ENCODE measurements around the gene RXRG.

The RXRG gene

DNA sequence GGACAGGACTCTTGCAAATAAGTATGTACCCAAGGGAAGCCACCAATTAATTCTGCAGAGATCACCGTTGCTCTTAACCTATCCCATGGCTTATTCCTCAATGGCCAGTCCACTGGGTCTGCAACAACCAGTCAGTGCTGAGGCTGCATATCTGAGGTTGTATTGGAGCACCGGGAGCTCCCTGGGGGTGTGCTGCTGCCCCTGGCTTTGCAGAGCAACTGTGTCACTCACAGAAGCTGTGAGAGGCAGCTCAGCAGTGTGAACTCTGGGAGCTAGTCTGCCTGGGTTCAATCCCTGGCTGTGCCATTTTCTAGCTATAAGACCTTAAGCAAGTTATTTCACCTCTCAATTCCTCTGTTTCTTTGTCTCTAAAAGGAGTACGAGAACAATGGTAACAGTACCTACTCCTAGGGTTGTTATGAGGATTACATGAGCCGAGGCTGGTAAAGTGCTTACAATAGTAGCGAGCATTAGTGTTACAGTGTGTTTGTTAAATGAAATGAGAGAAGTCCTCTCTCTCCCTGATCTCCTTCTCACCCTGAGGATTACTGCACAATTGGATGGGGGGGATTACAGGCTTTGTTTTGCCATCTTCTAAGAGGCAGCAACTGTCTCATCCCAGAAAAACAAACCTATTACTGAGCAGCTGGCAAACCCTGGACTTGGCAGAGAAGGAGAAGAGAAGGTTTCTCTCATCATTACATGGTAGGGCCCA lies 3.6 kb downstream of the RXRG start:
- in situ Hi-C loops (cut with HindIII; ENCODE audit: low pct_ligation_motif_present, low sequenced_read_pairs) = no loop called here
- TF ChIP-seq CTCF (IDR thresholded peaks at IDR 0.05; ENCODE audit: low read depth, low read length, missing control alignments) = no peak
- H3K27me3 ChIP-seq (replicated peaks) = peaks cover 30% of the 10 kb centered on the region
- H3K4me3 ChIP-seq (ENCODE audit: low read depth, low read length) = no peak overlapping the region
- no peak overlapping the region for H3K27ac ChIP-seq
- no peak for DNase-seq
- no peaks in the 10 kb centered on the region for H3K36me3 ChIP-seq (replicated peaks)

DNA sequence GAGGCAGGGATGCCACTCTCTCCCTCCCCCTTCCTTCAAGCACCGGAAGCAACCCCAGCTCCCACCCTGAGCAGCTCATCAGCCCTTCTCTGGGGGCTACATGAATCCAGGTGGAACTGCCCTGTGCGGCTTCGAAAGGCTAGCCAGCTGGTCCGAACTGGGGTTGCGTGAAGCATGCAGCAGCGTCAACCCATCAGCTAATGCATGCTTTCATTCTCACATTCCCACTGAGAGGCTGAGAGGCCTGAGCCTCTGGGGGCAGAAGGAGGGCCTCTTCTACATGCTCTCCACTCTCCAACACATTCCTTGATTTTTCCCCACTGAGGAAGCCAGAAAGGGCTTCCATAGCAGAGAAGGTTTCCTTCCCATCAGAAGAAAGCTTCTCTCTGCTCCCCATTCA lies 5.6 kb downstream of the RXRG start:
- in situ Hi-C loops (cut with HindIII; ENCODE audit: low pct_ligation_motif_present, low sequenced_read_pairs) = no loop called here
- no peak overlapping the region for H3K4me3 ChIP-seq (ENCODE audit: low read depth, low read length)
- TF ChIP-seq CTCF (IDR thresholded peaks at IDR 0.05; ENCODE audit: low read depth, low read length, missing control alignments) = no peak
- DNase-seq = no peak
- peaks cover 17% of the 10 kb centered on the region for H3K27me3 ChIP-seq (replicated peaks)
- H3K36me3 ChIP-seq (replicated peaks) = no peaks in the 10 kb centered on the region
- no peak overlapping the region for H3K27ac ChIP-seq

- in situ Hi-C loops (cut with HindIII; ENCODE audit: low pct_ligation_motif_present, low sequenced_read_pairs) = no loop called here
- Histone ChIP-seq H3K4me3 (ENCODE audit: low read depth, low read length) (no peak overlapping the region), H3K27ac (no peak overlapping the region), H3K27me3 (replicated peaks) (no peaks in the 10 kb centered on the region), H3K36me3 (replicated peaks) (no peaks in the 10 kb centered on the region)
- no peak for TF ChIP-seq CTCF (IDR thresholded peaks at IDR 0.05; ENCODE audit: low read depth, low read length, missing control alignments)
- DNase-seq = no peak
Observed at GRCh38 chr1:165436994-165437393, 7.9 kb downstream of the RXRG start.

- no peak overlapping the region for H3K4me3 ChIP-seq (ENCODE audit: low read depth, low read length)
- DNase-seq = no peak
- TF ChIP-seq CTCF (IDR thresholded peaks at IDR 0.05; ENCODE audit: low read depth, low read length, missing control alignments) = no peak
- H3K27me3 ChIP-seq (replicated peaks) = no peaks in the 10 kb centered on the region
- in situ Hi-C loops (cut with HindIII; ENCODE audit: low pct_ligation_motif_present, low sequenced_read_pairs) = no loop called here
- H3K36me3 ChIP-seq (replicated peaks) = no peaks in the 10 kb centered on the region
- no peak overlapping the region for H3K27ac ChIP-seq
Observed at GRCh38 chr1:165435801-165436200, 9.1 kb downstream of the RXRG start.

DNA sequence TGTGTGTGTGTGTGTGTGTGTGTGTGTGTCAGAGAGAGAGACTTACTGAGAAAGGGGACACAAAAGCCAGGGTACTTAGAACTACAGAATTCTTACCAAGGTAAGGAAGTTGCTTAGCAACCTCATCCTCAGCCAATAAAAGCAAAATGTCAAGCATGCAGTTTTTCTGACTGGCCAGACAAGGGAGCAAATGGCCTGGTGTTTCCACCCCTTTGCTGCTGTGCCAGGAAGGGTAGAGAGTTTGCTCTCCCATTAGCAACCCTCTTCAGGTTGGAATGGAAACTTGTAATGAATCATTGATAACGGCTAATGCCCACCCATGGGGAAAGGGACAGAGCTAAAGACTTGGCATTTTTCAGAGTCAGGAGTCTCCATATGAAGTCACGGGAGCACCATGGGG lies 10.6 kb downstream of the RXRG start:
- no peak for TF ChIP-seq CTCF (IDR thresholded peaks at IDR 0.05; ENCODE audit: low read depth, low read length, missing control alignments)
- Histone ChIP-seq H3K4me3 (ENCODE audit: low read depth, low read length) (no peak overlapping the region), H3K27ac (no peak overlapping the region), H3K36me3 (replicated peaks) (no peaks in the 10 kb centered on the region), H3K27me3 (replicated peaks) (no peaks in the 10 kb centered on the region)
- no peak for DNase-seq
- in situ Hi-C loops (cut with HindIII; ENCODE audit: low pct_ligation_motif_present, low sequenced_read_pairs) = no loop called here

- no peak overlapping the region for H3K27ac ChIP-seq
- in situ Hi-C loops (cut with HindIII; ENCODE audit: low pct_ligation_motif_present, low sequenced_read_pairs) = no loop called here
- H3K27me3 ChIP-seq (replicated peaks) = no peaks in the 10 kb centered on the region
- H3K4me3 ChIP-seq (ENCODE audit: low read depth, low read length) = no peak overlapping the region
- DNase-seq = no peak
- no peak for TF ChIP-seq CTCF (IDR thresholded peaks at IDR 0.05; ENCODE audit: low read depth, low read length, missing control alignments)
- H3K36me3 ChIP-seq (replicated peaks) = no peaks in the 10 kb centered on the region
Observed at GRCh38 chr1:165431079-165431478, 13.8 kb downstream of the RXRG start.

Data from brain microvascular endothelial cell (primary cell).